Measurements from ENCODE around the gene PTPRM. TPM values are rescaled to one million over a fixed set of nuclear protein-coding genes. Genes with fewer than 3 reads are reported as not detected.

PTPRM gene
- total and polyA plus RNA-seq, 2 of the 8 experiments (the other 6 are each of a cell fraction or from before 2014, with no cell fraction given), result 4.1 to 7.0 TPM

GRCh38 chr18:7662866-7663265 is 95.8 kb downstream of the PTPRM start:
- Histone ChIP-seq H2BK20ac (ENCODE audit: low read length) (no peak overlapping the region), H3K79me2 (ENCODE audit: control insufficient read depth in 1 of 2, insufficient read depth in 2 of 2, low read length in 2 of 2) (no peaks in the 10 kb centered on the region), H3K14ac (ENCODE audit: insufficient read length) (no peak overlapping the region), H2AFZ (ENCODE audit: low read length) (no peak overlapping the region), H4K20me1 (replicated peaks in 1 of 2; ENCODE audit: control insufficient read depth in 1 of 2, insufficient read depth in 2 of 2, low read length in 2 of 2) (no peaks in the 10 kb centered on the region), H3K23me2 (ENCODE audit: low read depth, low read length) (no peaks in the 10 kb centered on the region), H2BK120ac (replicated peaks; ENCODE audit: low read depth, low read length) (no peak overlapping the region), H2BK5ac (ENCODE audit: low read depth, low read length) (no peak overlapping the region), H4K91ac (replicated peaks; ENCODE audit: insufficient read length, low read length) (no peak overlapping the region), H3K18ac (ENCODE audit: extremely low read depth, low read length) (no peak overlapping the region), H4K5ac (ENCODE audit: insufficient read length, low read depth, low read length) (no peak overlapping the region), H2BK15ac (ENCODE audit: low read length) (no peak overlapping the region), H2AK5ac (ENCODE audit: low read depth, low read length) (no peak overlapping the region), H3K23ac (ENCODE audit: insufficient read length) (no peak overlapping the region), H3K9ac (replicated peaks in 1 of 4; ENCODE audit: extremely low read depth in 1 of 4, low read depth in 3 of 4, low read length in 3 of 4) (no peak overlapping the region), H3K79me1 (ENCODE audit: low read depth, low read length) (no peaks in the 10 kb centered on the region), H3K4ac (replicated peaks; ENCODE audit: insufficient read length, low read depth, low read length) (no peak overlapping the region), H3K4me2 (ENCODE audit: insufficient read depth in 1 of 2, low read depth in 2 of 2, low read length in 2 of 2) (no peak overlapping the region), H3K36me3 (ENCODE audit: control insufficient read depth in 2 of 4, insufficient read depth in 4 of 4, low read length in 3 of 4) (no peaks in the 10 kb centered on the region), H2BK12ac (ENCODE audit: low read depth, low read length) (no peak overlapping the region), H3K4me1 (replicated peaks in 1 of 4; ENCODE audit: control insufficient read depth in 3 of 4, insufficient read depth in 4 of 4, low read length in 3 of 4) (peaks cover 0 to 5% (median 3%) of the 10 kb centered on the region in 4 experiments; a peak in 4 of 7 replicates), H3K56ac (replicated peaks; ENCODE audit: insufficient read length, low read depth, low read length) (no peak overlapping the region), H3K27ac (ENCODE audit: low read depth, low read length) (no peak overlapping the region), H4K8ac (ENCODE audit: extremely low read depth, insufficient read depth, low read length) (no peak overlapping the region), H3K4me3 (ENCODE audit: extremely low read depth in 1 of 4, insufficient read depth in 2 of 4, low read depth in 3 of 4, low read length in 4 of 4) (no peak overlapping the region), H3K27me3 (replicated peaks in 1 of 4; ENCODE audit: control insufficient read depth in 3 of 4, extremely low read depth in 1 of 4, insufficient read depth in 3 of 4, low read length in 3 of 4) (no peaks in the 10 kb centered on the region), H3K9me3 (ENCODE audit: insufficient read depth in 2 of 2, low read depth in 1 of 2, low read length in 1 of 2) (no peaks in the 10 kb centered on the region)
- FAIRE-seq, result no peak
- no peak for DNase-seq (ENCODE audit: low read depth in 1 of 2, low spot score in 2 of 2)
- 89% methylated on average over 2 of the region's 2 CpGs; no CpG with 5 or more reads in 1 of the 2 experiments for WGBS, 2 experiments (ENCODE audit: extremely low coverage in 1 of 2, insufficient coverage in 1 of 2, insufficient read length in 1 of 2, insufficient replicate concordance in 2 of 2, low coverage in 1 of 2, low lambda C conversion rate in 2 of 2, missing lambda C conversion rate in 1 of 2)
- POLR2A ChIA-PET (ENCODE audit: partially characterized antibody), result no interaction called here
- CTCF ChIA-PET (ENCODE audit: partially characterized antibody), result no interaction called here
- TF ChIP-seq POU5F1 (IDR thresholded peaks at IDR 0.05; ENCODE audit: low read depth, low read length) (no peak), BACH1 (IDR thresholded peaks at IDR 0.05; ENCODE audit: low read length) (no peak), BRCA1 (IDR thresholded peaks at IDR 0.05; ENCODE audit: low read depth, low read length) (no peak), POLR2A (IDR thresholded peaks at IDR 0.05; ENCODE audit: control extremely low read depth in 1 of 2, low read depth in 2 of 2, low read length in 2 of 2) (no peak), TAF1 (IDR thresholded peaks at IDR 0.05; ENCODE audit: low read depth, low read length) (no peak), CBX8 (IDR thresholded peaks at IDR 0.05; ENCODE audit: borderline replicate concordance, low read depth, low read length) (no peak), SUZ12 (IDR thresholded peaks at IDR 0.05; ENCODE audit: low read length) (no peak), RNF2 (IDR thresholded peaks at IDR 0.05; ENCODE audit: borderline replicate concordance, low read depth, low read length, missing control alignments, poor library complexity, severe bottlenecking) (no peak), EZH2 (IDR thresholded peaks at IDR 0.05; ENCODE audit: low read depth, low read length, severe bottlenecking) (no peak), KDM4A (IDR thresholded peaks at IDR 0.05; ENCODE audit: low read depth, low read length, severe bottlenecking) (no peak)
